Upper lobe of left lung (tissue), 4 donors: ENCODE data around the gene SCN5A.

ENCODE experiments used
- CTCF ChIP-seq, 6 experiments: fragments of 450-650 bp in 4 of 6; fragments of 200-600 bp in 2 of 6; sonication (generic) in 2 of 6; IDR thresholded peaks; one replicate each; pipeline ENCODE4 v1.5.1; 2016 to 2019; ENCODE audit warnings: antibody characterized with exemption in 6 of 6
- POLR2A ChIP-seq, 4 donors: fragments of 450-650 bp; IDR thresholded peaks; one replicate each; pipeline ENCODE4 v1.5.1; 2016 to 2017; ENCODE audit warnings: antibody characterized with exemption in 4 of 4, mild to moderate bottlenecking in 2 of 4

GRCh38 chr3:38617586-38617985 is 31.9 kb downstream of the SCN5A start:
- no peak for TF ChIP-seq CTCF (IDR thresholded peaks at IDR 0.05)
- no peak for TF ChIP-seq POLR2A (IDR thresholded peaks at IDR 0.05)
